Stimulated activated CD8-positive, alpha-beta memory T cell treated with anti-CD3 and anti-CD28 coated beads, Interleukin-2, amount 100 ng/mL, for 48 hours (primary cell): ENCODE measurements around the gene MED22.
A peak's percentile ranks its signal among the peaks of the same experiment; 100 is the strongest.

Experiments used
- DNase-seq, 2 donors: peaks; one replicate each; pipeline ENCODE4 v3.0.0-alpha.2; 2020; ENCODE audit warnings: low read depth in 2 of 2

The MED22 gene

DNA sequence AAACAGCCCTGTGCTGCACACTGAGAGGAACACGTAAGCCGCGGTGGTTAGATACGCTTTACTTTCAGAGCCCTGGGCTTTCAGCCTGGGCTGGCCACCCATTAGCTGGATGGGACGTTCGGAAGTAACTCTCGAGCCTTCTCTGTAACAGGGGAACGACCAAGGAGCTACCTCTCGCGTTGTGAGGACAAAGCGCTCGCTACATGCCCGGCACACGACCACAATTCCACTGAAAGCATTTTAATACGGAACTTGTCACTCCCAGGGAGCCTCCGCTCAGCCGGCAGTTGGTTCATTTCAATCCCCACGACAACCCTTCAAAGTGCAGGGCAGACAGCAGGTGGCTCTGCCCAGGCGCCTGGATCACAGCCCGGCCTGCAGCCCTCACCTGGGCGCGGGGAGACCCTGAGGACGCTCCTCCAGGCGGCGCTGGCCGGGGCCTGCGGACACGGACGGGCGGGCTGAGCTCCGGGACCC is 8.0 kb upstream of the MED22 start:
- no peak for DNase-seq

- DNase-seq: no peak
Observed at GRCh38 chr9:133354766-133355165, 6.8 kb upstream of the MED22 start.

DNA sequence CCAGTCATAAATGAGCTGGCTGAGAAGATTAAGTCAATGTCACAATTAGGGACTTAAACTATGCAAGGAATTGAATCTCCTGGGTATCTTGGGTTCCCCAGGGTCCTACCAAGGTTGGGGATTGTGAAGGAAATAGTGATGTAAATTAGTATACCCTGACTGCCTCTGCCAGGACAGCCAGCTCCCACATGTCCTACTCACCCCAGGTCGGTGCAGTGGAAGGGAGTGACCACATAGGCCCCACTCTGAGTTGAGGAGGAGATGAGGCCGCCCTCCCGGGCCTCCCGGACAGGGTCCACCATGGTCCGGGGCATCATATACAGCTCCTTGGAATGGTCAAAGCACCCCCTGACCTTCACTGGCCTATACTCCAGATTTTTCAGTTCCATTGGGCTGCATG is 5.6 kb upstream of the MED22 start:
- no peak for DNase-seq

DNA sequence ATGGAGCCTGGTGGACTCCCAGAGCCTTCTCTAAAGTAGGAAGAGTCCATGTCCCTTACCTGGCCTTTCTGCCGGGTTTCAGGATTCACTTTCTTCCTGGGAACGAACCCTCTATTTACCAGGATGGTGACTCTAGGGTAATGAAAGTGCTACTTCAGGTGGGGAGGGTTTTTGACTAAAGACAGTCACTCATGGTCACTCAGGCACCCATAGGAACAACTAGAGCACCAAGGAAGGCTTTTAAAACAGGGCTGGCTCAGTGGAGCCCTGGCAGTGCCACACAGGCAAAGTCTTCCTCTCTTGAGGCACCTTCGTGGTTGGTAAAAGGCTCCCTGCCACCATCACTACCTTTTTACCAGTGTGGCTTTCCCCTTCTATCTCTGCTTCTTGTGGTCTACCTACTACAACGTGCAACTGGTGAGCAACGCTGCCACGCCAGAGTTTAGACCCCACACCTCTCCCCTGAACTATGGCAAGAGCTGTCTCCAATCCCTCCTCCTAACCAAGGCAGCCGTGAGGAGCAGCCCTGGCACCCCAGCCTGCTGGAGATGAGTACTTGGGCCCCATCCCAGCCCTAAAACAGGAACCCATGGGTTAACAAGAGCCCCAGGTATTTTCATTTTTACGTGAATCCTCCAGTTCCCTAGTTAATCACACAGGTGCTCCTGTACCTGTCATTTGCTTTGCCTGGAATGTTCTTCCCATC is 4.9 kb upstream of the MED22 start:
- DNase-seq: no peak

DNA sequence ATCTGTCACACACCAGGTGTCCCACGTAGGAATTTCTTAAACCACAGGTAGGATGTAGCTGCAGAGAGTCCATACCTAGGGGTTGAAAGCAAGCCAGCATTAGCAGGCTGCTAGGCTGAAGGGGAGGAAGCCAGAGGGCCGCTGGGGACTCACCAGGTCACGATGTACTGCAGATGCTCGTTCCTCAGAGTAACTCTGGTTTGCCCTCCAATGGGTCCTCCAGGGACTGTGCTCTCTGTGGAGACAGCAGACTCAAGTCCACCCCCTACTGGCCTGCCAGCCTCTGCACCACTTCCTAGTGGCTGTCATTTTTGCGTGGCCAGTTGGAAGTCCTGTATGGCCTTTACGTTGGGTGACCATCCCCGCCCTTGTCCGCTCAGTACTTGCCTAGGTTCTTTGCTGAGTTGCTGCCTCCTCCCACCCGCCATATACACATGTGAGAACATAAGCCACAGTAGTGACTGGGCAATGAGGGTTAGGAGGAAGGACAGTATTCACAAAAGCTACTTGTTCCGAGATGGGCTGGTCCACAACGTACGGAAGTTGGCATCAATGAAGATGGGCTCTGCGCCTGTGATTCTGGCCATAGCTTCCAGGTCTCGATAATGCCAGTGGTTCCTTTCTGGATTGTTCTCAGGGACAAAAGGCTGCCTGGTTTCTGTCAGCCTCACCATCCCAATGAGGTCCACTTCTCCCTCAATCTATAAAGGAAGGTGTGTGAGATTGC is 4.1 kb upstream of the MED22 start:
- DNase-seq: no peak

DNA sequence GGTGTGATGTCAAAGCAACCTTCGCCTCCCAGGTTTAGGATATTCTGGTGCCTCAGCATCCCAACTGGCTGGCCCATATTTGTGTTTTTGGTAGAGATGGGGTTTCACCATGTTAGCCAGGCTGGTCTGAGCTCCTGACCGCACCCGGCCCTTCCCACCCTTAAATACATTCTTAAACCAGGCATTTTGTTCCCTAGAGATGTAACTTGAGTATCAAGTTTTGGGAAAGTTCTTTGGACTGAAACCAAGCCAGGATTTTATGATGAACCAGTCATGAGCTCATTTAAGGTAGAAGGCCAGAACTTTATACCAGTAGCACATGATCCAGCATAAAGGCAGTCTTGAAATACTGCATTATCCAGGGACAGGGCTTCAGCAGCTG is 3.6 kb upstream of the MED22 start:
- DNase-seq: no peak

GRCh38 chr9:133349965-133350616 is 2.2 kb upstream of the MED22 start:
- DNase-seq: no peak

DNA sequence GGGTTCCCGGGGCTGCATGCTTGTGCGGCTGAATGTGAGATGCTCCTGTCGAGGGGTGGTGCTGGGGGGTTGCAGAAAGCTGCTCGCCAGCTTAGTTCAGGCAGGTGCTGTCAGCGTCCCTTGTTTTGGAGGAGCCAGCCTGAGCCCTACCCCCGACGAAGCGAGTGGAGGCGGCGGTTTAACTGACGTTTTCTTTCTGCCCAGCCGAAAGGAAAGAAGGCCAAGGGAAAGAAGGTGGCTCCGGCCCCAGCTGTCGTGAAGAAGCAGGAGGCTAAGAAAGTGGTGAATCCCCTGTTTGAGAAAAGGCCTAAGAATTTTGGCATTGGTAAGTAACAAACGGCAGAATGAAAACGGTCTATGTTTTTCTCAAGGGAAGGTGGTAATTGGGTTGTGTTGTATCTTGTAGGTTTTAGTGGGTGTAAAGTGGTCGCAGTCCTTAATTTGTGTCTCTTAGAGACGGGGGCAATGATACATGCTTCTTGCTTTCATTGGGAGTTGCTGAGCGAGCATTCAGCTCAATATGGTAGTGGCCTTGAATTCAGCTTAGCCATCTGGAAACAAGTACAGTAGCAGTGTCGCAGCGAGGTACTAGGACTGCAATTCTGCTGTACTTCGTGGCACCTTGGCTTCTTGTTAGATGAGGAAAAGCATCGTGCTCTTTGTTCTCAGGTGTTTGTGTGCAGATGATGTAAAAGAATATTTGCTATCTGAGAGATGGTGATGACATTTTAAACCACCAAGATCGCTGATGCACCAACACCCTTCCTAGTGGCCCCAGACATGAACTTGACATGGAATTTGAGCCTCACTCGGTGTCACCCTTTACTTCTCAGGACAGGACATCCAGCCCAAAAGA is 1.0 kb upstream of the MED22 start:
- no peak for DNase-seq

DNA sequence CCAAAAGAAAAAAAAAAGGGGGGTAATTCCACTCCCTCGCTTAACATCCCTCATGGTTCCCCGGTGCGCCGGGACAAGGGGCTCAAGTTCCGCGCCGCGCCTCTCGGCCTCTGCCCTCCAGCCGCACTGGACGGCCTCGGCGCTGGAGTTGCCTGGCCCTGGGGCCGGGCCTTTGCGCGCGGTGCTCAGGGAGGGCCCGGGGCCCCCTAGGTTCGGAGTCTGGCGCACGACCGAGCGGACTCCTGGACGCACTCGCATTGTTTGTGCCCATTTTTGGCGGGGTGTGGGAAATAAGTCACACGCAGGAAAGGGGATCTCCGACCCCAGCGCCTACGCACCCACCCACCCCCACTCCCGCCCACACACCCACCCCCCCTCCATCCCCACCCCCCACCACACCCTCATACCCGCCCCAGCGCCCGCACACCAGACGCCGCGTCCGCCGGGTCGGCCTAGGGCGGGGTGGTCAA is 381 bp downstream of the MED22 start:
- DNase-seq: no peak

- no peak for DNase-seq
Observed at GRCh38 chr9:133346021-133346785, 1.7 kb downstream of the MED22 start.

GRCh38 chr9:133345596-133345995 is 2.3 kb downstream of the MED22 start:
- DNase-seq: no peak

GRCh38 chr9:133344979-133345378 is 3.0 kb downstream of the MED22 start:
- DNase-seq: no peak

DNA sequence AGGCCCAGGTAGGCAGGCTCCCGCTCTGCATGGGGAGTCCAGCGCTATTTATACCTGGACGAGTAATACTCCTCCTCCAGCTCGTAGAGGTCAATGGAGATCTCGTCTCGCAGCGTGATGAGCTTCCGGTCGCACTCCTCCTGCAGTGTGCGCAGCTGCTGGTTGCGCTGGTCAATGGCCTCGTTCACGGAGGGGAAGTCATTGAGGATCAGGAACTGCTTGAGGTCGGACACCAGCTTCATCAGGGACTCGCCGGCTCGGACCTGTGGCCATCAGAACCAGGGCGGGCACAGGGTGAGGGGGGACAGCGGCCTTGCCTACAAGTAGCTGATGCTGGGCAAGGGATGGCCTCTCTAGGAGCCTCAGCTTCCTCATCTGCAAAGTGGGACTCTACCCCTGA is 3.9 kb downstream of the MED22 start:
- DNase-seq: no peak

DNA sequence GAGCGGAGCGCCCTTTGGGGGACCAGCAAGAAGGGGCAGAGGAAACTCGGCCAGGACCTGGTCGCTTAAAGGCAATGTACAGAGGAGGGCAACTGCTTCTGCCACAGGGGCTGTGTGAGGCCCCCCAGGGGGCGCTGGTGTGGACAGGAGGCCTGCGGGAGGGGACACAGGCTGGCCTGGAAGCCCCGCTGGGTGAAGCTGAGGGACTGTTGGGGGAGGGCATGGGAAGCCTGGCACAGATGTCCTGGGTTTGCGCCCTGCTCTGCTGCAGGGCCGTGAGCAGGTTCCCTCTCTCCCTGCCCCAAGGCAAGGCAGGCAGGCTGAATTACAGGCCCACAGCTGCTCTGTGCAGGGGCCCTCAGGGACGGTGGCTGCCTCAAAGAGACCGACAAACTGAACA is 5.4 kb downstream of the MED22 start:
- DNase-seq: no peak

DNA sequence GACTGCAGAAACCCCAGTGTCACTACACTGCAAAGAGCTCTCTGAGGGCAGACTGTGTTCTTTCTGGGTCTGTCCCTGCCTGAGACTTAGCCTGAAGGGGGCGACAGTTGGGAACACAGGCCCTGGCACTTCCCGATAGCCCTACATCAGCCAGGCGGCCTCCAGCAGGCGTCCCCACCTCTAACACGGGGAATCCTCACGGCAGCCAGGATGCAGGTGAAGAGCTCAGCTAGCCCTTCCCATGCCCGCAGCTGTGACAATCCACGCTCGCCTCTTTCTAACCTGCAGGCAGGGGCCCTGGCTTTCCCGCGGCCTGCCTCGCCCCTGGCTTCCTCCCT is 5.9 kb downstream of the MED22 start:
- DNase-seq: no peak

DNA sequence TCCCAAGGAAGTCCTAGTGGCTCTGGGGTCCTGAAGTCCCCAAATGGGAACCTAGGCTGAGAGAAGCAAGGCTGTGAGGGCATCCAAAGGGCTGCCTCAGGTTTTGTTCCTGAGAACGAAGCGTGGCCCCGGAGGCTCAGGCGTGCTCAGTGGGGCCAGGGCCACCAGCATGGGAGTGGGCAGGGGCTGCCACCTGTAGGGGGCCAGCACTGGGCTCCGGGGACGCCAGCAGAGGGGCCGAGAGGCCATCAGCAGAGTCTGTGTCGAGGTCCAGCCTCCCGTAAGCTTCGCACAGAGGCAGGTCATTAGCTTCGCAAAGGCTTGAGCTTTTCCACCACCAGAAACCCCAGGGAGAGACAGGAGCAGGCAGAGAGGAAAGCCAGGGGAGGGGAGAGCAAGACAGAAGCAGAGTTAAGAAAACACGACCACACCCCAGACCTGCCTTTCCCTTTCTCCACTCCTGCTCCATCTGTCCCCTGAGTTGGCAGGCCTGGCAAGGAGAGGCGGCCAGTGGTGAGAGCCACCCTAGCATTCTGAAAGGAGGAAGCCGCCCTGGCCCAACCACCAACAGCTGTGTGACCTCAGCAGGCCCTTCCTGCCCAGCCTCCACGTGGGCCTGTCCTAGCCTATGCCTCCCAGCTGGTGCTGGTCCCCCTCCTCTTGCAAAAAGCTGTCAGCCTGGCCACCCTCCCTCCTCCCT is 6.4 kb downstream of the MED22 start:
- DNase-seq: no peak

- no peak for DNase-seq
Observed at GRCh38 chr9:133340916-133341315, 7.0 kb downstream of the MED22 start.

DNA sequence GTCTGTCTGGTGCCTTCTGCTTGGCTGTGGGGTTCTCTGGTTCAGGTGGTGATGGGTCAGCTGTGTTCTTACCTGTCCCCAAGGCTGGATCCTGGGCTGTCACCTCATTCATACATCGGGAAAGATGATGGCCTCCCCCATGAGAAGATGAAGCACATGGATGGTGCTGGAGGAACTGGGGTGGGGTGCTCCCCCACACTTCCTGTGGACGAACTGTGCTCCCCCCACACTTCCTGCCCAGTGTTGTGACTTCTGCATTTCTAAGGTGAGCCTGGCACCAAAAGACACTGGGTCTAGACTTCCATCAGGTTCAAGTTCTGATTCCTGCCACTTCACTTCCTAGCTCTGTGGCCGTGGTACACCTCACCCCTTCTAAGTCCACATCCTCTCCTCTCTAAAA is 7.7 kb downstream of the MED22 start:
- DNase-seq: no peak

DNA sequence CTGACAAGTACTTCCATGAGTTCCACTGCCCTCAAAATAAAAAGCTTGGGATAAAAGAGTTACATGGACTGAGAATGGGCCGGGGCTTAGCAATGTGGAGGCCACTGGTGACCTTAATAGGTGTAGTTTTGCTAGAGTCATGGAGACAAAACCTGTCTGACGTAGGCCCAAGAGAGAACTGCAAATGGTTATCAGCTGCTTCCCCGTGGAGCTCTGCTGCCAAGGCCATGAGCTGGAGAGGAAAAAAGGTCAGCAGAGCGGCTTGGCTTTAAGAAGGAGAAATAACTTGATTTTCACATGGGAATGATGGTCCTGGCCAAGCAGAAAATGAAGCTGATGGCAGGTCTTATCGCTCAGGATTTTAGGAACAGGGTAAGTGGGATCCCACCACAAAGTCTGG is 8.3 kb downstream of the MED22 start:
- DNase-seq: no peak

DNA sequence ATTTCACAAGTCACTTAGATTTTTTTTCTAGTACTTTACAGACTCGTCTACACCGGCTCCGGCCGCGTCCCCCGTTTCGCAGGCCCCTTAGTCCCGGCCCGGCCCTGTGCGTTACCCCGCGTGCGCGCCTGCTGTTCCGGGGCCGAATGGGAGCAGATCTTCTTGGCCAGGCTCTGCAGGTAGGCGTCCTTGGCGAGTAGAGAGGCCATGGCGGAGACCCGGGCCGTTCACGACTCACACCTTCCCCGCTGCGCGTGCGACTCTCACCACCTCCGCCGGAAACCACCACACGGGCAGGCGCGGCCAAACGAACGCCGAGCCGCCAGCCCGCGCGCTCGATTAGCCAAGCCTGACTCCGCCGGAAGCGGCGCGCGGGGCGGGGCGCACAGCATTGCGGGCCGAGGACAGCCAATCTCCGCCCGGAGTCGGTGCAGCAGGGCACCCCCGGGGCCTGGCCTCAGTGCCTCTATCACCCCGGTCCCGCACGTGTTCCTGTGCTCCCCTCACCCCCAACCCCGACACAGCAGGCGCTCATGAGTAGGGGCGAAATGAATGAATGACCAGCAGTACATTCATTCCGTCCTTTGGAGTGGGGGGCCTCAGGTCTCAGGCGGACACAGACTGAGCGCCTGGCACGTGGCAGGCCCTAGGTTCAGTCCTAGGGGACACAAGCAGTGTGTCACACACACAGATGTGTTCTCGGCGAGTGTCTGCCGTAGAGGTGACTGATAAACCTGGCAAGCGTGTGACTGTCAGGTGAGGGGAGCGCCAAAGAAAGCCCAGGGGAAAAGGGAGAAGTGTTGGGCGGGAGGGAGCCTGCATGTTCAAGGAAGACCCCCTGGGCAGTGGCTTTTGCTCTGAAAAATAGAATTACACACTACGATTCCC is 11.8 kb downstream of the MED22 start, which contains the start of gene SURF6:
SURF6 (minus strand) TSS at position 265 of the 888 bp plus-strand sequence; CDS start at position 209, 56 bp downstream.
- peak; percentile 88 to 94 for DNase-seq
